Type B pancreatic cell (in vitro differentiated cells): ENCODE data around the gene PHF11. TPM values are rescaled to one million over a fixed set of nuclear protein-coding genes. Genes with fewer than 3 reads are reported as not detected.

Experiments used
- DNase-seq: peaks from one replicate; pipeline ENCODE4 v3.0.0; 2021; ENCODE audit warnings: mixed read lengths; ENCODE audit not compliant: unreplicated experiment; ENCODE audit errors: extremely low spot score
- H3K27ac Mint-ChIP-seq: 2 replicates; pipeline ENCODE4 v1.8.0; 2021; ENCODE audit warnings: mild to moderate bottlenecking, mixed read lengths
- H3K27me3 Mint-ChIP-seq: 2 replicates; pipeline ENCODE4 v1.8.0; 2021; ENCODE audit warnings: mixed read lengths
- H3K36me3 Mint-ChIP-seq: 2 replicates; pipeline ENCODE4 v1.8.0; 2021; ENCODE audit warnings: mixed read lengths
- H3K4me1 Mint-ChIP-seq: one replicate; pipeline ENCODE4 v1.8.0; 2021; ENCODE audit warnings: mixed read lengths; ENCODE audit not compliant: unreplicated experiment
- H3K4me3 Mint-ChIP-seq: 2 replicates; pipeline ENCODE4 v1.8.0; 2021; ENCODE audit warnings: mild to moderate bottlenecking, mixed read lengths
- H3K9me3 Mint-ChIP-seq: 2 replicates; pipeline ENCODE4 v1.8.0; 2021; ENCODE audit warnings: mixed read lengths
- CTCF ChIP-seq: fragments of 200-600 bp; sonication (generic); conservative IDR thresholded peaks from 2 replicates; pipeline ENCODE4 v1.5.0; 2021; ENCODE audit warnings: antibody characterized with exemption, mild to moderate bottlenecking
- total RNA-seq: library from RNA; stranded (reverse); gene quantifications from 2 replicates; pipeline ENCODE4 v1.2.1, GENCODE V29; 2021; ENCODE audit warnings: low replicate concordance

PHF11 gene
- total RNA-seq, 1 donor from 2014 or later = 18.9 TPM

- H3K27me3 Mint-ChIP-seq = no peaks in the 10 kb centered on the region
- H3K36me3 Mint-ChIP-seq = peaks cover 20% of the 10 kb centered on the region
- no peak overlapping the region for H3K27ac Mint-ChIP-seq
- H3K4me1 Mint-ChIP-seq = peaks cover 10% of the 10 kb centered on the region
- DNase-seq = no peak
- H3K9me3 Mint-ChIP-seq = no peaks in the 10 kb centered on the region
- no peak for TF ChIP-seq CTCF
- no peak overlapping the region for H3K4me3 Mint-ChIP-seq
Observed at GRCh38 chr13:49571299-49572240, 75.8 kb downstream of the PHF11 start.

Other genes with a start within 250 kb of the PHF11 start
- gene CDADC1, start 248.0 kb upstream of the PHF11 start, total RNA-seq = 11.2 and 12.5 TPM in 2 replicates
- gene CAB39L, start 51.9 kb upstream of the PHF11 start, total RNA-seq = 11.4 and 18.1 TPM in 2 replicates
- gene SETDB2, start 51.7 kb upstream of the PHF11 start, total RNA-seq = 8.2 and 11.8 TPM in 2 replicates
- 11.3 and 30.7 TPM in 2 replicates for gene RCBTB1, start 89.6 kb downstream of the PHF11 start, total RNA-seq
- 0.83 TPM in 1 of 2 replicates, not detected in the other for gene ARL11, start 132.6 kb downstream of the PHF11 start, total RNA-seq
- gene EBPL, start 195.5 kb downstream of the PHF11 start, total RNA-seq = 32.2 and 56.5 TPM in 2 replicates